C4-2B (cell line): ENCODE data around the gene ESR2.
"Not testable (repeated sequence)": the region's sequence is repeated elsewhere in the genome, so short reads cannot be mapped to it uniquely, and the experiment has no call there.

ENCODE experiments used
- H3K27ac ChIP-seq: fragments of 450-650 bp; 2 replicates; pipeline ENCODE4 v1.5.1; 2017
- CTCF ChIP-seq: fragments of 450-650 bp; conservative IDR thresholded peaks from 2 replicates; pipeline ENCODE4 v1.5.1; 2017; ENCODE audit warnings: mild to moderate bottlenecking
- ZFX ChIP-seq: fragments of 450-650 bp; IDR thresholded peaks from 2 replicates; pipeline ENCODE4 v1.6.1; 2017

Gene ESR2

GRCh38 chr14:64187331-64187730 lies 106.8 kb downstream of the ESR2 start:
- TF ChIP-seq ZFX (no peak), CTCF (no peak)
- no peak overlapping the region for H3K27ac ChIP-seq

- TF ChIP-seq ZFX (no peak), CTCF (no peak)
- H3K27ac ChIP-seq, result no peak overlapping the region
Observed at GRCh38 chr14:64186231-64187129, 107.7 kb downstream of the ESR2 start.

GRCh38 chr14:64185184-64185583 lies 109.0 kb downstream of the ESR2 start:
- TF ChIP-seq CTCF (no peak), ZFX (no peak)
- H3K27ac ChIP-seq, result no peak overlapping the region

- no peak overlapping the region for H3K27ac ChIP-seq
- TF ChIP-seq ZFX, result no peak
- no peak for TF ChIP-seq CTCF
Observed at GRCh38 chr14:64184103-64184729, 110.0 kb downstream of the ESR2 start.

- not testable (repeated sequence) for H3K27ac ChIP-seq
Observed at GRCh38 chr14:64182908-64183307, 111.3 kb downstream of the ESR2 start.

- H3K27ac ChIP-seq, result no peak overlapping the region
- TF ChIP-seq CTCF (no peak), ZFX (no peak)
Observed at GRCh38 chr14:64178814-64179213, 115.4 kb downstream of the ESR2 start.

GRCh38 chr14:64176330-64176729 lies 117.8 kb downstream of the ESR2 start:
- no peak overlapping the region for H3K27ac ChIP-seq
- TF ChIP-seq ZFX, result no peak

GRCh38 chr14:64174922-64175782 lies 119.0 kb downstream of the ESR2 start:
- H3K27ac ChIP-seq, result no peak overlapping the region
- TF ChIP-seq CTCF (no peak), ZFX (no peak)
